Endothelial cell of umbilical vein (primary cell): ENCODE measurements around the gene CASP4. TPM values are rescaled to one million over a fixed set of nuclear protein-coding genes. Genes with fewer than 3 reads are reported as not detected.

Source experiments
- BruUV-seq: library from RNA; stranded (reverse); fragments of 400-500 nt; replicated peaks from 2 replicates; lab custom pipeline; 2021; lab: Mats Ljungman, UMichigan
- CTCF ChIA-PET: fragments of 300-600, 350-600 bp; sonication (Branson Sonifier 250); formaldehyde crosslinking; loops from one replicate; lab custom pipeline; 2021; ENCODE audit warnings: antibody characterized with exemption, inconsistent platforms; lab: Charles Lee
- POLR2A ChIA-PET: fragments of 300-600, 350-600 bp; sonication (Branson Sonifier 250); formaldehyde crosslinking; loops from one replicate; lab custom pipeline; 2021; ENCODE audit warnings: antibody characterized with exemption, inconsistent platforms; lab: Charles Lee
- DNase-seq: peaks from one replicate; pipeline ENCODE4 v3.0.0-alpha.2; 2011; ENCODE audit warnings: low read depth, low spot score
- FAIRE-seq: peaks from 2 replicates; lab custom pipeline; 2011; peaks lifted over from hg19 to GRCh38; lab: Jason Lieb, UNC
- H2AFZ ChIP-seq: 2 replicates; pipeline ENCODE4 v1.6.0; 2012; ENCODE audit warnings: low read depth, low read length, control low read depth, inconsistent platforms
- H3K27ac ChIP-seq: 2 replicates; pipeline ENCODE4 v1.5.1; 2011; ENCODE audit warnings: low read depth, mild to moderate bottlenecking, control low read depth, low read length, moderate library complexity; ENCODE audit not compliant: insufficient read depth
- H3K27me3 ChIP-seq, 2 experiments: 2 replicates each; pipeline versions ENCODE4 v1.6.0 to v1.6.1; 2011; ENCODE audit warnings: low read length in 2 of 2, mixed read lengths in 1 of 2; ENCODE audit not compliant: control insufficient read depth in 2 of 2, insufficient read depth in 2 of 2
- H3K36me3 ChIP-seq, 2 experiments: 2 replicates in 1 of 2; 3 replicates in 1 of 2; pipeline ENCODE4 v1.5.1; 2011; ENCODE audit warnings: low read length in 2 of 2, mild to moderate bottlenecking in 1 of 2, moderate library complexity in 1 of 2; ENCODE audit not compliant: control insufficient read depth in 2 of 2, insufficient read depth in 2 of 2; ENCODE audit errors: extremely low read depth in 1 of 2
- H3K4me1 ChIP-seq: 3 replicates; pipeline ENCODE4 v1.5.1; 2011; ENCODE audit warnings: mild to moderate bottlenecking, low read length; ENCODE audit not compliant: control insufficient read depth, insufficient read depth; ENCODE audit errors: extremely low read depth
- H3K4me2 ChIP-seq: 2 replicates; pipeline ENCODE4 v1.6.1; 2011; ENCODE audit warnings: low read length, control low read depth, mixed read lengths; ENCODE audit not compliant: insufficient read depth
- H3K4me3 ChIP-seq, 3 experiments: fragments of 200-600 bp in 1 of 3; sonication (generic), shearing (Covaris generic) in 1 of 3; replicated peaks in 1 of 3; 2 replicates each; pipeline ENCODE4 v1.5.1; 2011 to 2016; ENCODE audit warnings: control low read depth in 3 of 3, low read length in 3 of 3, mild to moderate bottlenecking in 2 of 3, inconsistent platforms in 1 of 3, low read depth in 1 of 3, moderate library complexity in 1 of 3; ENCODE audit not compliant: insufficient read depth in 1 of 3
- H3K79me2 ChIP-seq: 2 replicates; pipeline ENCODE4 v1.6.0; 2012; ENCODE audit warnings: low read length, inconsistent platforms; ENCODE audit not compliant: control insufficient read depth, insufficient read depth
- H3K9ac ChIP-seq: replicated peaks from 2 replicates; pipeline ENCODE3; 2011; ENCODE audit warnings: low read length, control low read depth; ENCODE audit not compliant: insufficient read depth; ENCODE audit errors: extremely low read depth
- H3K9me1 ChIP-seq: replicated peaks from 3 replicates; pipeline ENCODE4 v1.6.0; 2011; ENCODE audit warnings: mild to moderate bottlenecking, low read length; ENCODE audit not compliant: control insufficient read depth, insufficient read depth; ENCODE audit errors: extremely low read depth
- H3K9me3 ChIP-seq: replicated peaks from 2 replicates; pipeline ENCODE4 v1.5.1; 2012; ENCODE audit warnings: low read length, inconsistent platforms; ENCODE audit not compliant: control insufficient read depth, insufficient read depth
- H4K20me1 ChIP-seq: replicated peaks from 2 replicates; pipeline ENCODE3; 2011; ENCODE audit warnings: mild to moderate bottlenecking, low read length; ENCODE audit not compliant: control insufficient read depth, insufficient read depth; ENCODE audit errors: extremely low read depth
- FOS ChIP-seq: IDR thresholded peaks from 2 replicates; pipeline ENCODE4 v1.6.1; 2011; ENCODE audit warnings: mild to moderate bottlenecking, low read length, moderate library complexity, borderline replicate concordance; ENCODE audit not compliant: insufficient read depth
- JUN ChIP-seq: IDR thresholded peaks from 2 replicates; pipeline ENCODE4 v1.6.1; 2011; ENCODE audit warnings: borderline replicate concordance, low read depth; ENCODE audit not compliant: insufficient read length, insufficient read depth
- dilution Hi-C: fragments of 300-500 bp; cut with MboI; formaldehyde crosslinking; loops from one replicate; pipeline ENCODE4 v1.15.0; 2019; ENCODE audit warnings: low sequenced_read_pairs; ENCODE audit not compliant: extremely low pct_ligation_motif_present
- intact Hi-C: fragments of 100-400 bp; cut with micrococcal nuclease; formaldehyde crosslinking; loops from one replicate; pipeline ENCODE4 v1.10.0; 2022
- polyA plus RNA-seq, 4 experiments: library from polyadenylated mRNA; depleted of rRNA in 3 of 4; stranded (reverse) in 3 of 4; unstranded in 1 of 4; fragments of >200 nt; gene quantifications; 2 replicates each; pipeline versions ENCODE4 v1.2.1 to v1.2.3, GENCODE V29; 2011 to 2012; ENCODE audit warnings: missing spikeins in 1 of 4
- total RNA-seq: library from RNA; stranded (reverse); gene quantifications from 2 replicates; pipeline ENCODE4 v1.2.3, GENCODE V29; 2021
- TF ChIP-seq, protein P1 (sequence below): IDR thresholded peaks from 2 replicates; pipeline ENCODE4 v1.6.1; 2011; ENCODE audit not compliant: insufficient read depth, insufficient read length
- TF ChIP-seq, protein P2 (sequence below), 2 donors: IDR thresholded peaks; 1 replicate in 1 of 2; 2 replicates in 1 of 2; pipeline ENCODE4 v1.5.1; 2011; ENCODE audit warnings: low read length in 2 of 2, mild to moderate bottlenecking in 2 of 2, moderate library complexity in 2 of 2, control low read depth in 1 of 2, inconsistent platforms in 1 of 2, low read depth in 1 of 2; ENCODE audit not compliant: insufficient read depth in 1 of 2; ENCODE audit errors: extremely low read depth in 1 of 2

Gene CASP4
- total and polyA plus RNA-seq, 2 donors (not counting 3 experiments of a cell fraction or from before 2014, with no cell fraction given), result 83.1 to 89.1 TPM

DNA sequence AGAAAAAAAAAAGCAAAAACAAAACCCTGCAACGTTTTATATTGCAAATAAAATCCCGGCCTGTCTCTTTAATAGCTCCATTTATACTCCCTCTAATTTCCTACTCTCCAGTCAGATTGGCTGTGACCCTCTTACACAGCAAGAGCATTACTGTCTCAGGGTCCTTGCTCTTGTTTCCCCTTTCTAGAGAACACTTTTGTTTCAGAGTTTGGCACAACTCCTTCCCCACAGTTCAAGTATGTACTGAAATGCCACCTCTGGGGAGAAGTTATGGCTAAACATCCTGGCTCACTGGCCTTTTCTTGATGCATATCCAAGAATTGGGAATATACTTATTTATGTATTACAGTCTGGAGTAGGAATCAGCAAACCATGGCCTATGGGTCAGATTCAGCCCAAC, 72.7 kb downstream of the CASP4 start:
- no peak for FAIRE-seq

DNA sequence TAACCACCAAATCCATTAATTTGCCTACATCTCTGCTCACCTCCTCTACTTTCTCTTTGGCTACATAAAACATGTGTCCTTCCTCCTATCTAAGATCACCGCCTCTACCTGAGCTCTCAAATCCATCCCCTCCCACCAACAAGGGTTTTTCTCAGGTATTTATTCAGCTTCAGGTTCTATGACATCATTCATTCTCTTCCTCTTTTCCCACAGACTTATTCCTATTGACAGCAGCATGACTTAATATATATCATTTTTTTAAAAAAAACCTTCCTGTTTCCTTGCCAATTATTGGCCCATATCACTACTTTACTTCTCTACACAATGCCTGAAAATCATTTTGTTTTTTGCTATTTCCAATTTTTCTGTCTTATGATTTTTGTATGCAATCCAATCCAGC, 74.5 kb downstream of the CASP4 start:
- Histone ChIP-seq H3K9ac (no peak overlapping the region), H3K4me3 (no peak overlapping the region), H3K9me3 (no peaks in the 10 kb centered on the region), H3K27me3 (no peaks in the 10 kb centered on the region), H3K79me2 (no peaks in the 10 kb centered on the region), H2AFZ (no peak overlapping the region), H3K9me1 (no peaks in the 10 kb centered on the region), H3K27ac (peak overlapping the region; percentile 61), H3K4me1 (peaks cover 53% of the 10 kb centered on the region), H4K20me1 (no peaks in the 10 kb centered on the region), H3K4me2 (peak overlapping the region; percentile 79), H3K36me3 (no peaks in the 10 kb centered on the region)
- intact Hi-C loops, result no loop called here
- CTCF ChIA-PET, result interaction anchor here (1.6 kb wide), 1 partner anchor 12 kb away, joined by 5 read pairs; no protein-coding TSS in a partner anchor
- dilution Hi-C loops, result no loop called here
- DNase-seq (peak; percentile 69), FAIRE-seq (no peak)
- POLR2A ChIA-PET, result no interaction called here
- no TSS peak for BruUV-seq
- TF ChIP-seq JUN, result peak; percentile 21
- TF ChIP-seq, protein P1, sequence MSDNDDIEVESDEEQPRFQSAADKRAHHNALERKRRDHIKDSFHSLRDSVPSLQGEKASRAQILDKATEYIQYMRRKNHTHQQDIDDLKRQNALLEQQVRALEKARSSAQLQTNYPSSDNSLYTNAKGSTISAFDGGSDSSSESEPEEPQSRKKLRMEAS, result no peak

More for the DNA sequence above, 72.7 kb downstream of the CASP4 start:
- BruUV-seq, result no TSS peak
- ChIA-PET POLR2A (interaction anchor here (0.7 kb wide), 1 partner anchor 264 kb away, joined by 3 read pairs; no protein-coding TSS in a partner anchor), CTCF (interaction anchor here (1.1 to 1.4 kb wide), 2 partner anchors 12 to 196 kb away, joined by 3 to 4 read pairs; no protein-coding TSS in a partner anchor)
- Histone ChIP-seq H3K9ac (no peak overlapping the region), H3K36me3 (no peaks in the 10 kb centered on the region), H3K79me2 (no peaks in the 10 kb centered on the region), H3K27ac (no peak overlapping the region), H4K20me1 (no peaks in the 10 kb centered on the region), H3K9me3 (no peaks in the 10 kb centered on the region), H3K4me1 (peaks cover 55% of the 10 kb centered on the region), H3K27me3 (no peaks in the 10 kb centered on the region), H3K4me2 (no peak overlapping the region), H2AFZ (peak overlapping the region; percentile 47), H3K9me1 (no peaks in the 10 kb centered on the region), H3K4me3 (no peak overlapping the region)
- DNase-seq, result peak; percentile 87
- dilution Hi-C loops, result no loop called here
- intact Hi-C loops, result loop anchor here (5.0 kb wide), 1 partner anchor 967 kb away; no protein-coding TSS in a partner anchor
- TF ChIP-seq FOS, result no peak
- TF ChIP-seq, protein P2, sequence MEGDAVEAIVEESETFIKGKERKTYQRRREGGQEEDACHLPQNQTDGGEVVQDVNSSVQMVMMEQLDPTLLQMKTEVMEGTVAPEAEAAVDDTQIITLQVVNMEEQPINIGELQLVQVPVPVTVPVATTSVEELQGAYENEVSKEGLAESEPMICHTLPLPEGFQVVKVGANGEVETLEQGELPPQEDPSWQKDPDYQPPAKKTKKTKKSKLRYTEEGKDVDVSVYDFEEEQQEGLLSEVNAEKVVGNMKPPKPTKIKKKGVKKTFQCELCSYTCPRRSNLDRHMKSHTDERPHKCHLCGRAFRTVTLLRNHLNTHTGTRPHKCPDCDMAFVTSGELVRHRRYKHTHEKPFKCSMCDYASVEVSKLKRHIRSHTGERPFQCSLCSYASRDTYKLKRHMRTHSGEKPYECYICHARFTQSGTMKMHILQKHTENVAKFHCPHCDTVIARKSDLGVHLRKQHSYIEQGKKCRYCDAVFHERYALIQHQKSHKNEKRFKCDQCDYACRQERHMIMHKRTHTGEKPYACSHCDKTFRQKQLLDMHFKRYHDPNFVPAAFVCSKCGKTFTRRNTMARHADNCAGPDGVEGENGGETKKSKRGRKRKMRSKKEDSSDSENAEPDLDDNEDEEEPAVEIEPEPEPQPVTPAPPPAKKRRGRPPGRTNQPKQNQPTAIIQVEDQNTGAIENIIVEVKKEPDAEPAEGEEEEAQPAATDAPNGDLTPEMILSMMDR (IDR thresholded peaks at IDR 0.05; ENCODE audit: extremely low read depth in 1 of 2, insufficient read depth in 1 of 2, low read depth in 1 of 2, low read length in 2 of 2), result no peak

Other genes starting within 250 kb of the CASP4 start
- gene CASP12, start 70.1 kb downstream of the CASP4 start, total RNA-seq, result 2.6 and 3.9 TPM in 2 replicates
- gene CASP12, start 70.1 kb downstream of the CASP4 start, polyA plus RNA-seq, result 1.4 and 1.5 TPM in 2 replicates
- not detected in 2 replicates for gene CASP5, start 54.6 kb upstream of the CASP4 start, total RNA-seq
- not detected in 2 replicates for gene CASP5, start 54.6 kb upstream of the CASP4 start, polyA plus RNA-seq
- gene CASP1, start 66.6 kb upstream of the CASP4 start, total RNA-seq, result 6.2 and 12.4 TPM in 2 replicates
- gene CASP1, start 66.6 kb upstream of the CASP4 start, polyA plus RNA-seq, result 1.4 and 1.8 TPM in 2 replicates
- gene CARD16, start 76.8 kb upstream of the CASP4 start, total RNA-seq, result 68.7 and 76.6 TPM in 2 replicates
- 22.3 and 26.8 TPM in 2 replicates for gene CARD16, start 76.8 kb upstream of the CASP4 start, polyA plus RNA-seq
- gene CARD18, start 171.2 kb upstream of the CASP4 start, total RNA-seq, result not detected in 2 replicates
- gene CARD18, start 171.2 kb upstream of the CASP4 start, polyA plus RNA-seq, result not detected in 2 replicates